HG03039 (cell line): ENCODE results near the gene SH3RF3.

Source experiments
- ATAC-seq: cut with Tn5 transposase; IDR thresholded peaks from one replicate; pipeline ENCODE4 v1.9.1; 2021; ENCODE audit warnings: mild to moderate bottlenecking, moderate library complexity; ENCODE audit not compliant: unreplicated experiment

SH3RF3 gene

GRCh38 chr2:109422071-109422757 is 293.2 kb downstream of the SH3RF3 start:
- no peak for ATAC-seq

- ATAC-seq: no peak
Measured at GRCh38 chr2:109422758-109423500, 293.9 kb downstream of the SH3RF3 start.

- no peak for ATAC-seq
Measured at GRCh38 chr2:109423556-109424359, 294.8 kb downstream of the SH3RF3 start.

GRCh38 chr2:109425411-109425810 is 296.4 kb downstream of the SH3RF3 start:
- no peak for ATAC-seq

GRCh38 chr2:109427661-109428091 is 298.7 kb downstream of the SH3RF3 start:
- no peak for ATAC-seq

- ATAC-seq: no peak
Measured at GRCh38 chr2:109428281-109428680, 299.3 kb downstream of the SH3RF3 start.

GRCh38 chr2:109428841-109429566 is 300.0 kb downstream of the SH3RF3 start:
- ATAC-seq: no peak

GRCh38 chr2:109429567-109430328 is 300.7 kb downstream of the SH3RF3 start:
- ATAC-seq: no peak

- no peak for ATAC-seq
Measured at GRCh38 chr2:109430329-109430636, 301.3 kb downstream of the SH3RF3 start.

- ATAC-seq: no peak
Measured at GRCh38 chr2:109432421-109432820, 303.4 kb downstream of the SH3RF3 start.

- ATAC-seq: no peak
Measured at GRCh38 chr2:109433486-109433885, 304.5 kb downstream of the SH3RF3 start.

GRCh38 chr2:109433926-109434325 is 304.9 kb downstream of the SH3RF3 start:
- no peak for ATAC-seq

- no peak for ATAC-seq
Measured at GRCh38 chr2:109434351-109434750, 305.3 kb downstream of the SH3RF3 start.

GRCh38 chr2:109435066-109435690 is 306.2 kb downstream of the SH3RF3 start:
- ATAC-seq: no peak

GRCh38 chr2:109435901-109436598 is 307.0 kb downstream of the SH3RF3 start:
- no peak for ATAC-seq

GRCh38 chr2:109436610-109437225 is 307.7 kb downstream of the SH3RF3 start:
- ATAC-seq: no peak

- ATAC-seq: no peak
Measured at GRCh38 chr2:109437325-109438090, 308.5 kb downstream of the SH3RF3 start.

- ATAC-seq: no peak
Measured at GRCh38 chr2:109438146-109438545, 309.1 kb downstream of the SH3RF3 start.
